Aorta (tissue), 5 donors: ENCODE data around the gene HGFAC. TPM values are rescaled to one million over a fixed set of nuclear protein-coding genes. Genes with fewer than 3 reads are reported as not detected.

Experiments
- ATAC-seq: fragments of 200-7000 bp; cut with Tn5 transposase; one replicate; pipeline ENCODE4 v1.9.1; 2022; ENCODE audit warnings: moderate library complexity; ENCODE audit not compliant: low FRiP score
- DNase-seq, 2 donors: peaks; one replicate each; pipeline ENCODE4 v3.0.0-alpha.2; 2020
- H3K27ac ChIP-seq, 2 donors: one replicate each; pipeline ENCODE4 v1.5.1; 2013; ENCODE audit warnings: low read length in 2 of 2, mild to moderate bottlenecking in 2 of 2, moderate library complexity in 2 of 2, control low read depth in 1 of 2, inconsistent platforms in 1 of 2, low read depth in 1 of 2
- H3K27me3 ChIP-seq, 2 donors: one replicate each; pipeline ENCODE4 v1.6.1; 2013; ENCODE audit warnings: control low read depth in 1 of 2, low read length in 1 of 2, mild to moderate bottlenecking in 1 of 2, moderate library complexity in 1 of 2; ENCODE audit not compliant: insufficient read depth in 2 of 2, control insufficient read depth in 1 of 2
- H3K36me3 ChIP-seq, 2 donors: one replicate each; pipeline ENCODE4 v1.6.1; 2013; ENCODE audit warnings: control low read depth in 1 of 2, low read length in 1 of 2, mild to moderate bottlenecking in 1 of 2; ENCODE audit not compliant: insufficient read depth in 2 of 2, control insufficient read depth in 1 of 2
- H3K4me1 ChIP-seq, 2 donors: one replicate each; pipeline ENCODE4 v1.6.1; 2013; ENCODE audit warnings: low read length in 2 of 2, control low read depth in 1 of 2, mild to moderate bottlenecking in 1 of 2, moderate library complexity in 1 of 2; ENCODE audit not compliant: insufficient read depth in 2 of 2, control insufficient read depth in 1 of 2
- H3K4me3 ChIP-seq, 2 donors: one replicate each; pipeline ENCODE4 v1.5.1; 2013; ENCODE audit warnings: low read length in 2 of 2, control low read depth in 1 of 2, mild to moderate bottlenecking in 1 of 2
- H3K9me3 ChIP-seq: one replicate; pipeline ENCODE4 v1.6.1; 2013; ENCODE audit warnings: mild to moderate bottlenecking, low read length; ENCODE audit not compliant: control insufficient read depth
- WGBS, 2 donors: extraction: QIAGEN DNeasy Blood & Tissue Kit; methylation state at CpG; one replicate each; pipeline ENCODE4 v1.1.7; 2013; 5-methylcytosine and 5-hydroxymethylcytosine counted together
- intact Hi-C, 2 donors: fragments of 100-400 bp; cut with DNase I; formaldehyde crosslinking; loops; one replicate each; pipeline versions ENCODE4 v1.14.2 to v1.15.0; 2022
- polyA plus RNA-seq, 2 donors: library from polyadenylated mRNA; stranded (reverse); fragments of 200-250 nt; gene quantifications; one replicate each; pipeline ENCODE4 v1.2.3, GENCODE V29; 2013
- total RNA-seq, 2 donors: library from RNA; stranded (reverse); fragmentation: NEBNext Ultra II Directional; extraction: Animal tissue kit (Norgen Biotek cat#: 25700); gene quantifications; one replicate each; pipeline ENCODE4 v1.2.1, GENCODE V29; 2021
- donor health status: healthy with polysubstance abuse.
- donor health status: Bipolar disorder and iron deficiency.
- donor health status: DM: no; HTN: no; CAD: no.
- donor health status: DM: no; HTN: no; CAD: no.
- donor health status: DM: yes; HTN: yes; CAD: no.

HGFAC gene
- total and polyA plus RNA-seq, 4 donors: 0.18 to 2.1 (median 0.99) TPM

DNA sequence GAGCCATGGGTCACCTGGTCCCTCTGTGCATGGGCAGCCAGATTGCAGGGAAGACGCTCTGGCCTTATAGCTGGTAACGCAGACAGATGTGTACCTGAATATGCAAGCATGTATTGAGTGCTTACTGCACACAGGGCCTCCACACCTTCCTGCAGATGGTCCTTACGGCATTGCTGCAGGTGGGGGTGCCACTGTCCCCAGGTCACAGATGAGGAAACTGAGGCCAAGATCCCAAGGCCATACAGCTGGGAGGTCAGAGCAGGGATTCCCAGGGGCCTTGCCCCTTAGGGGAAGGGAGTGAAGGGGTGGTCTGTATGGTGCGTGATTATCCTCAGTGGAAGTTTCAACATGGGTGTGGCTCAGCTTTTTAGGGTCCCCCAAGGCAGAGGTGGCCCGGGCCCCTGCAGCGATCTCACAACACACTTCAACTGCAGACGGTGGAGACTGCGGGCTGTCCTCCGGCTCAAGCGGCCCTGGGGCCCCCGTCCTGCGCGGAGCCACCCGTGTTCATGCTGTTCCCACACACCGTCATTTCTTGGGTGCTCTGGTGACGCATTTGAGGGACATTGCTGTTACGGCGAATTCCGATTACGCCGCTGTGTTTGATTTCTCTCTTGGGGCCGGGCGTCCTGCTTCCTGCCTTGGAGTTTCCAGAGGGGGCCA is 29.5 kb downstream of the HGFAC start:
- intact Hi-C loops: no loop called here
- H3K27me3 ChIP-seq: no peaks in the 10 kb centered on the region
- WGBS, 2 donors: 93 to 96% methylated on average over 23 of the region's 23 CpGs

GRCh38 chr4:3471886-3472285 is 30.1 kb downstream of the HGFAC start:
- Histone ChIP-seq H3K27me3 (no peaks in the 10 kb centered on the region), H3K27ac (no peak overlapping the region), H3K4me1 (no peaks in the 10 kb centered on the region), H3K4me3 (no peak overlapping the region), H3K9me3 (no peaks in the 10 kb centered on the region), H3K36me3 (no peaks in the 10 kb centered on the region)
- ATAC-seq (no peak), DNase-seq (no peak)
- intact Hi-C loops: no loop called here
- 93 to 98% methylated on average over 15 of the region's 15 CpGs for WGBS, 2 donors

More for the DNA sequence above, 29.5 kb downstream of the HGFAC start:
- H3K9me3 ChIP-seq: no peaks in the 10 kb centered on the region
- DNase-seq (no peak), ATAC-seq (no peak)
- H3K4me1 ChIP-seq: no peaks in the 10 kb centered on the region
- H3K27ac ChIP-seq: no peak overlapping the region
- no peaks in the 10 kb centered on the region for H3K36me3 ChIP-seq
- no peak overlapping the region for H3K4me3 ChIP-seq

DNA sequence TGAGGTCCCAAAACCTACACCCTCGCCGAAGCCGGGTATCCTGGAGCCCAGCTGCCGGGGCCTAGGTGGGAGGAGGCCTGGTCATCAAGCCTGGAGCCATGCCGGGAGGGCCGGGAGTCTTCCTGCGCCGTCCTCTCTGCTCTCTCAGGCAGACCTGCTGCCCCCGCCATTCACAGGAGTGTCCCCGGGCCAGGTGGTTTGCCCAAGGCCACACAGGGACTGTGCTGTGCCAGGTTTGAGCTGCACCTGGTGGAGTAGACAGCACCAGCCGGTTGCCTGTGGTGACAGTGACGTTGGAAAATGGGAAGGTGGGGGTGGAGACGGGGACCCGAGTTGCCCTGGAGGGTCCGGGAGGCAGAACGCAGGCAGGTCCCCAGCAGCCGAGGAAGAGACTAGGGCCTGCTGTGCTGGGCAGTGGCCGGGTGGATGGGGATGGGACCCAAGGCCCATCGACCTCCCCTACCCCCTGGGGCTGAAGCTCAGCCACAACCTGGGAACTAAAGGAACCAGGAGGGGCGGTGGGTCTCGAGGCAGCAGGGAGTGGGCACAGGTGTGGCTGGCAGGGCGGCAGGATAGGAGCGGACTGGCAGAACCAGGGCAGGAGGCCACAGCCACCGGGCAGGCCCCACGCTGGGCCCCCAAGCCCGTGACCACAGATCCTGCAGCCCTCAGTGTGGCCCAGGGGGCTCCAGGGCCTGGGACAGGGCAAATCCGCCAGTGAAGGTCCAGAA is 30.8 kb downstream of the HGFAC start:
- no peaks in the 10 kb centered on the region for H3K9me3 ChIP-seq
- no peaks in the 10 kb centered on the region for H3K4me1 ChIP-seq
- DNase-seq (no peak), ATAC-seq (no peak)
- intact Hi-C loops: no loop called here
- H3K4me3 ChIP-seq: no peak overlapping the region
- 92 to 95% methylated on average over 27 of the region's 27 CpGs for WGBS, 2 donors
- no peaks in the 10 kb centered on the region for H3K36me3 ChIP-seq
- no peak overlapping the region for H3K27ac ChIP-seq
- no peaks in the 10 kb centered on the region for H3K27me3 ChIP-seq

DNA sequence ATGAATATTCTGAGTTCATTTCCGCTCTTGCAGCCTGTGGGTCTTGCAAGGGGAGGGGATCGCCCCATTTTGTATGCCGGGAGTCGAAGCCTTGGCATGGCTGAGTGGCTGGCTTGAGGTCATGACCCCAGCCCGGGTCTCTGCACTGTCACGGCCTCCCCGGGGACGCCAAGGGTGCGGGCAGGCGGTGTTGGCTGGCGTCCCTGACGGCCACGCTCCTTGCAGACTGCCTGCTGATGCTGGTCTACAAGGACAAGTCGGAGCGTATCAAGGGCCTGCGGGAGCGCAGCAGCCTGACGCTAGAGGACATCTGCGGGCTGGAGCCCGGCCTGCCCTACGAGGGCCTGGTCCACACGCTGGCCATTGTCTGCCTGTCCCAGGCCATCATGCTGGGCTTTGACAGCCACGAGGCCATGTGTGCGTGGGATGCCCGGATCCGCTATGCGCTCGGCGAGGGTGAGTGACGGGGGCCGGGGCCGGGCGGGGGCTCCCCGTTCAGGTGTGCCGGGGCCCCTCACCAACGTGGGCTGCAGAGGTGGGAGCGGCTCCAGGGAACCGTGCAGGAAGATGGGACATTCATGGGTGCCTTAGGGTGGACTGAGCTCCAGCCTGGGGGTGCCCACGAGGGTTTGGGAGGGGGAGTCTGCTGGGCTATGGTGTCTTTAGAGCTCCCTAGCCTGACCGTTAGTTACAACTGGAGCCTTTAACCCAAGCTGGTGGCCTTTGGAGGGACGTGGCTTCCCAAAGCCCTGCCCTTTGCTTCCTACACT is 31.6 kb downstream of the HGFAC start:
- no peaks in the 10 kb centered on the region for H3K36me3 ChIP-seq
- H3K27me3 ChIP-seq: no peaks in the 10 kb centered on the region
- no peaks in the 10 kb centered on the region for H3K9me3 ChIP-seq
- WGBS, 2 donors: 93 to 94% methylated on average over 41 of the region's 41 CpGs
- H3K27ac ChIP-seq: no peak overlapping the region
- ATAC-seq (no peak), DNase-seq (no peak)
- H3K4me1 ChIP-seq: no peaks in the 10 kb centered on the region
- H3K4me3 ChIP-seq: no peak overlapping the region
- intact Hi-C loops: no loop called here

DNA sequence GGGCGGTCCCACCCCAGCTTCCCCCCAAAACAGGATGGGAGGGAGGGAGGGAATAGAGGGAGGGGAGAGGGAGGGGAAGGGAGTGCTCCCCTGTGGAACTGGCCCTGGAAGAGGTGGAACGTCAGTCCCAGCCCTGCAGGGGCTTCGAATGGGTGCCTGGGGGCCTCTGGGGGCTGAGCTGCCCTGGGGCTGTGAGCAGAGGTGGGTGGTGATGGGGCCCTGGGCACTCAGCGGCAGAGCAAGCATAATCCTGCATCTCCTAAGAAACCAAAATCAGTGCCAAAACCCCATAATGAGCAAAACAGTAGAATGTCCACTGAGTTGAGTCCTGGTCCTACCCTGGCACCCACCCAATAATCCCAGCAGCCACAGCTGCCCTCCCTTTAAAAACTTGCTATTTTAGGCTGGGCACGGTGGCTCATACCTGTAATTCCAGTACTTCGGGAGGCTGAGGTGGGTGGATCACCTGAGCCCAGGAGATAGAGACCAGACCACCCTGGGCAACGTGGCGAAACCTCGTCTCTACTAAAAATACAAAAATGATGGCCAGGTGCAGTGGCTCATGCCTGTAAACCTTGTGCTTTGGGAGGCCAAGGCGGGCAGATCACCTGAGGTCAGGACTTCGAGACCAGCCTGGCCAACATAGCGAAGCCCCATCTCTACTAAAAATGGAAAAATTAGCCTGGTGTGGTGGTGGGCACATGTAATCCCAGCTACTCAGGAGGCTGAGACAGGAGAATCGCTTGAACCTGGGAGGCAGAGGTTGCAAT is 32.4 kb downstream of the HGFAC start:
- no peak overlapping the region for H3K4me3 ChIP-seq
- 85 to 87% methylated on average over 13 of the region's 13 CpGs for WGBS, 2 donors
- H3K27me3 ChIP-seq: no peaks in the 10 kb centered on the region
- DNase-seq: no peak
- intact Hi-C loops: no loop called here
- no peak overlapping the region for H3K27ac ChIP-seq
- no peak for ATAC-seq
- no peaks in the 10 kb centered on the region for H3K4me1 ChIP-seq
- H3K9me3 ChIP-seq: no peaks in the 10 kb centered on the region
- H3K36me3 ChIP-seq: no peaks in the 10 kb centered on the region

DNA sequence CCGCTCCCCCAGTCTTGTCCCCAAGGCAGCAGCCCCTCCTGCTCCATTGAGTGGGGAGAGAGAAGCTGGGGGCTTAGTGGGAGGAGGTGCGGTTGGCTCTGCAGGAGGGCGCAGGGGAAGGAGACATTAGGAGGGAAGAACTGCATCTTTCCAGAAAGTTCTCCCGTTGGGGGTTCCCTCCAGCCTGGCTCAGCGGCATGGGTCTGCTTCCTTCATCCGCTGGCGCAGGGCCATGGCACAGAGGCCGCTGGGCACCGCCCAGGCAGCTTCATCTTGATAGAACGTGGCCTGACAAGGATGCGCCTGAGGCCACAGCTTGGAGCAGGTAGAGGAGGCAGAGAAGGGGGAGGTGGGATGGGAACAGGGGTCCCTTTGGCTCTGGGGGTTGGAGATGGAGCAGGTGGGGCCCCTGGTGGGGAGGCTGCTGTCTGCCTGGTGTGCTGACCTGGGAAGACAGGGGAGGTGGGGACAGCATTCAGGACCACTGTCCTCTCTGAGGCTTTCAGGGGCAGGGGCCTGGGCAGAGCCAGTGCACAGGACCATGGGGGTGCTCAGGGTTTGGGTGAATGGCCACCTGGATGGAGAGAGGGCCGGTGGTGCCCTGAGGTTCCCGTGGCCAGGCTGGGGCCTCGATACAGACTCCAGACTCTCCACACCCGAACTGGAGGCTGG is 33.4 kb downstream of the HGFAC start:
- Histone ChIP-seq H3K27me3 (no peaks in the 10 kb centered on the region), H3K4me1 (no peaks in the 10 kb centered on the region), H3K4me3 (no peak overlapping the region), H3K9me3 (no peaks in the 10 kb centered on the region), H3K27ac (no peak overlapping the region), H3K36me3 (no peaks in the 10 kb centered on the region)
- 90 to 93% methylated on average over 15 of the region's 15 CpGs for WGBS, 2 donors
- ATAC-seq (no peak), DNase-seq (no peak)
- intact Hi-C loops: no loop called here

GRCh38 chr4:3475713-3476260 is 34.0 kb downstream of the HGFAC start:
- Histone ChIP-seq H3K9me3 (no peaks in the 10 kb centered on the region), H3K27ac (no peak overlapping the region), H3K4me1 (no peaks in the 10 kb centered on the region), H3K36me3 (no peaks in the 10 kb centered on the region), H3K4me3 (no peak overlapping the region), H3K27me3 (no peaks in the 10 kb centered on the region)
- WGBS, 2 donors: 86 to 87% methylated on average over 21 to 22 of the region's 22 CpGs
- intact Hi-C loops: no loop called here
- DNase-seq (no peak), ATAC-seq (no peak)

GRCh38 chr4:3476341-3476747 is 34.6 kb downstream of the HGFAC start:
- H3K27me3 ChIP-seq: no peaks in the 10 kb centered on the region
- H3K9me3 ChIP-seq: no peaks in the 10 kb centered on the region
- no peaks in the 10 kb centered on the region for H3K4me1 ChIP-seq
- no peak for ATAC-seq
- DNase-seq: no peak
- no peaks in the 10 kb centered on the region for H3K36me3 ChIP-seq
- no peak overlapping the region for H3K27ac ChIP-seq
- 96% methylated on average over 20 to 22 of the region's 22 CpGs for WGBS, 2 donors
- intact Hi-C loops: no loop called here
- no peak overlapping the region for H3K4me3 ChIP-seq
